HUES6 (cell line): ENCODE data around the gene AGRN.
"Not testable (repeated sequence)": the region's sequence is repeated elsewhere in the genome, so short reads cannot be mapped to it uniquely, and the experiment has no call there.

Source experiments
- H3K27ac ChIP-seq: 2 replicates; pipeline ENCODE4 v1.7.0; 2013; ENCODE audit warnings: low read depth, mild to moderate bottlenecking, low read length, inconsistent platforms
- H3K27me3 ChIP-seq: 2 replicates; pipeline ENCODE4 v1.6.1; 2013; ENCODE audit warnings: low read length; ENCODE audit not compliant: control insufficient read depth, insufficient read depth
- H3K36me3 ChIP-seq: 2 replicates; pipeline ENCODE4 v1.6.1; 2013; ENCODE audit warnings: low read length; ENCODE audit not compliant: control insufficient read depth, insufficient read depth
- H3K4me1 ChIP-seq: 2 replicates; pipeline ENCODE4 v1.6.1; 2013; ENCODE audit warnings: low read length; ENCODE audit not compliant: control insufficient read depth, insufficient read depth
- H3K4me3 ChIP-seq: 2 replicates; pipeline ENCODE4 v1.5.1; 2013; ENCODE audit warnings: low read depth, low read length
- H3K9ac ChIP-seq: one replicate; pipeline ENCODE4 v1.6.1; 2013; ENCODE audit warnings: mild to moderate bottlenecking, low read length
- H3K9me3 ChIP-seq: 2 replicates; pipeline ENCODE4 v1.6.1; 2013; ENCODE audit warnings: low read depth, low read length; ENCODE audit not compliant: control insufficient read depth, insufficient read depth

AGRN gene

DNA sequence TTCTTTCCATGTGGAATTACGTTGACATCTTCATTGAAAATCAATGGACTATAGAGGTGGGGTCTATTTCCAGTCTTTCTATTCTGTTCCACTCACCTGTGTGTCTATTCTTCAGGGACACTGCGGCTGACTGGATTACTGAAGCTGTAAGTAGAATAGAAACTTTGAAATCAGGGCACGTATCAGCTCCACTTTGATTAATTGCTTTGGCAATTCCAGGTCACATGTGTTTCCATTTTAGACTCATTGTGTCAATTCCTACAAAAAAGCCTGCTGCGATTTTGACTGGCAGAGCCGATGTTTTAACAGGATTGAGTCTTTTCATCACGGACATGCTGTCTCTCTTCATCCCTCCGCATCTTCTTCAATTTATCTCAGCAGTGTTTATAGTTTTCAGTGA is 75.1 kb downstream of the AGRN start:
- Histone ChIP-seq H3K4me1 (no peaks in the 10 kb centered on the region), H3K27ac (no peak overlapping the region), H3K27me3 (no peaks in the 10 kb centered on the region), H3K9me3 (peaks cover 22% of the 10 kb centered on the region), H3K4me3 (no peak overlapping the region), H3K36me3 (no peaks in the 10 kb centered on the region), H3K9ac (no peak overlapping the region)

DNA sequence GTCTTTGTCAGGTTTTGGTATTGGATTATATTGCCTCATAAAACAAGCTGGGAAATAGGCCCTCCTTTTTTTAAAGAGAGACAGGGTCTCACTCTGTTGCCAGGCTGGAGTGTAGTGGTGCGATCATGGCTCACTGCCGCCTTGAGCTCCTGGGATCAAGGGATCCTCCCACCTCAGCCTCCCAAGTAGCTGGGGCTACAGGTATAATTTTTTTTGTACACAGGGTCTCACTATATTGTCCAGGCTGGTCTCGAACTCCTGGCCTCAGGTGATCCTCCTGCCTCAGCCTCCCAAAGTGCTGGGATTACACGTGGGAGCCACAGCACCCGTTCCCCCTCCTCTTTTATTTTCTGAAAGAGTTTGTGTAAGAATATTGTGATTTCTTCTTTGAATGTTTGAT is 76.2 kb downstream of the AGRN start:
- not testable (repeated sequence) for H3K9ac ChIP-seq, H3K4me1 ChIP-seq, H3K27me3 ChIP-seq, H3K27ac ChIP-seq, H3K4me3 ChIP-seq, H3K36me3 ChIP-seq
- H3K9me3 ChIP-seq: peaks cover 24% of the 10 kb centered on the region

DNA sequence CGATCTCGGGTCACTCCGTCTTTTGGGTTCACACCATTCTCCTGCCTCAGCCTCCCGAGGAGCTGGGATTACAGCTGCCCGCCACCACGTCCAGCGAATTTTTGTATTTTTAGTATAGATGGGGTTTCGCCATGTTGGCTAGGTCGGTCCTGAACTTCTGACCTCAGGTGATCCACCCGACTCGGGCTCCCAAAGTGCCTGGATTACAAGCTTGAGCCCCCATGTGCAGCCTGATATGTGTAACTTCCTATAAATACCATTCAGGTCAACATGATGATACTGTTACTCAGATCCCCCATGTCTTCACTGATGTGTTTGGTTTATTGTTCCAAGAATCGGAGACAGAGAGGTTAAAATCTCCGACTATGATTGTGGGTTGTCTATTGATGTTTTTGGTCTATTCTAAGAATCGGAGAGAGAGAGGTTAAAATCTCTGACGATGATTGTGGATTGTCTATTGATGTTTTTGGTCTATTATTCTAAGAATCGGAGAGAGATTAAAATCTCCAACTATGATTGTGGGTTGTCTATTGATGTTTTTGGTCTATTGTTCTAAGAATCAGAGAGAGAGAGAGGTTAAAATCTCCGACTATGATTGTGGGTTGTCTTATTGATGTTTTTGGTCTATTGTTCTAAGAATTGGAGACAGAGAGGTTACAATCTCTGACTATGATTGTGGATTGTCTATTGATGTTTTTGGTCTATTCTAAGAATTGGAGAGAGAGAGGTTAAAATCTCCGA is 78.9 kb downstream of the AGRN start:
- Histone ChIP-seq H3K9ac (no peak overlapping the region), H3K4me3 (no peak overlapping the region), H3K36me3 (no peaks in the 10 kb centered on the region), H3K27me3 (no peaks in the 10 kb centered on the region), H3K4me1 (no peaks in the 10 kb centered on the region), H3K27ac (no peak overlapping the region), H3K9me3 (peaks cover 27% of the 10 kb centered on the region)

DNA sequence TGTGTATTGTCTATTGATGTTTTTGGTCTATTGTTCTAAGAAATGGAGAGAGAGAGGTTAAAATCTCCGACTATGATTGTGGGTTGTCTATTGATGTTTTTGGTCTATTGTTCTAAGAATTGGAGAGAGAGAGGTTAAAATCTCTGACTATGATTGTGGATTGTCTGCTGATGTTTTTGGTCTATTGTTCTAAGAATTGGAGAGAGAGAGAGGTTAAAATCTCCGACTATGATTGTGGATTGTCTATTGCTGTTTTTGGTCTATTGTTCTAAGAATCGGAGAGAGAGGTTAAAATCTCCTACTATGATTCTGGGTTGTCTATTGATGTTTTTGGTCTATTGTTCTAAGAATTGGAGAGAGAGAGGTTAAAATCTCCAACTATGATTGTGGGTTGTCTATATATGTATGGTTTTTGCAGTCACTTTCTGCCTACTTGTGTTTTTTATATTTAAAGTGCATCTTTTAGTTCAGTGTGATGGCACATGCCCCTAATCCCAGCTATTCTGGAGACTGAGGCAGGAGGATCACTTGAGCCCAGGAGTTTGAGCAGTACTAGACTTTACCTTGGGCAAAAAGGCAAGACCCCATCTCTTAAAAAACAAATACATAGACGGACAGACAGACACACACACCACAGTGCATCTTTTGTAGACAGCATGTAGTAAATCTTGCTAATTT is 79.7 kb downstream of the AGRN start:
- Histone ChIP-seq H3K4me1 (no peaks in the 10 kb centered on the region), H3K36me3 (no peaks in the 10 kb centered on the region), H3K4me3 (no peak overlapping the region), H3K9me3 (peaks cover 23% of the 10 kb centered on the region), H3K27me3 (no peaks in the 10 kb centered on the region), H3K27ac (no peak overlapping the region), H3K9ac (no peak overlapping the region)

DNA sequence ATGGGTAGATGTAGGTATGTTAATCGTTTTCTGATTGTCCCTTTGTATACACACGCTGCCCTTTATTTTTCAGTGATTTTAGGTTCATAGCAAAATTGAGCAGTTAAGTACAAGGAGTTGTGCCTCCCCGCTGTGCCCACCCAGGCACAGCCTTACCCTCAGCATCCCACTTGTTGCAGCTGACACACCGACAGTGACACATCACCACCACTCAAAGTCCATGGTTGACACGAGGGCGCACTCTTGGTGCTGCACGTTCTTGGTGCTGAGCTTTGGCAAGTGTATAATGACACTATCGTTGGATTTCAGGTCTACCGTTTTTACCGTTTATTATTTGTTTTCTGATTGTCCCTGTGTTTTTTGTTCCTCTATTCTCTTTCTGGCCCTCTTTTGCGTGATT is 80.4 kb downstream of the AGRN start:
- no peaks in the 10 kb centered on the region for H3K27me3 ChIP-seq
- H3K9ac ChIP-seq: no peak overlapping the region
- no peaks in the 10 kb centered on the region for H3K36me3 ChIP-seq
- H3K27ac ChIP-seq: no peak overlapping the region
- H3K4me1 ChIP-seq: no peaks in the 10 kb centered on the region
- H3K9me3 ChIP-seq: peaks cover 18% of the 10 kb centered on the region; the same call in 1 of the 2 replicates
- H3K4me3 ChIP-seq: no peak overlapping the region

DNA sequence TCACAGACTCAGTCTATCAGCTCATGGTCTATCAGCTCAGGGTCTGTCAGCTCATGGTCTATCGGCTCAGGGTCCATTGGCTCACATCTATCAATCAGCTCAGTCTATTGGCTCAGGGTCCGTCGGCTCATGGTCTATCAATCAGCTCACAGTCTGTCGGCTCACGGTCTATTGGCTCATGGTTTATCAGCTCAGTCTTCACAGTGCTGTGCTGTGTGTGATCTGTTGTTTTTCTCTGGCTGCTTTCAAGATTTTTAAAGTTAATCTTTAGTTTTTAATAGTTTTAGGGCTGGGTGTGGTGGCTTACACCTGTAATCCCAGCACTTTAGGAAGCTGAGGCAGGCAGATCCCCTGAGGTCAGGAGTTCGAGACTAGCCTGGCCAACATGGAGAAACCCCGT is 81.6 kb downstream of the AGRN start:
- no peak overlapping the region for H3K4me3 ChIP-seq
- no peak overlapping the region for H3K9ac ChIP-seq
- no peaks in the 10 kb centered on the region for H3K36me3 ChIP-seq
- no peaks in the 10 kb centered on the region for H3K4me1 ChIP-seq
- H3K27ac ChIP-seq: no peak overlapping the region
- H3K9me3 ChIP-seq: peaks cover 23% of the 10 kb centered on the region
- H3K27me3 ChIP-seq: no peaks in the 10 kb centered on the region

DNA sequence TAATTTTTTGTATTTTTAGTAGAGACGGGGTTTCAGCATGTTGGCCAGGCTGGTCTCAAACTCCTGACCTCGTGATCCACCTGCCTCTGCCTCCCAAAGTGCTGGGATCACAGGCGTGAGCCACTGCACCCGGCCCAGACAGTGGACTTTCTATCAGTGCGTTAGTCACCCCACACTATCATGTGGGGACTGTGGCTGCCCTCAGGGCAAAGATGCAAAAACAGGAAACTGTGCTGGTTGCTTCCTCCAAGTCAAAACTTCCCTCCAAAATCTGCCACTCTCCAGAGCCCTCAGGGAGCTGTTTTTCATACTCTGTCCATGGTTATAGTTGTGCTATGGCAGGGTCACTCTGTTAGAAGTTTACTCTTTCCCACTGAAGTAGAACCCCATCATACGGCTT is 84.2 kb downstream of the AGRN start:
- peaks cover 29% of the 10 kb centered on the region for H3K9me3 ChIP-seq
- H3K9ac ChIP-seq, H3K27me3 ChIP-seq, H3K4me1 ChIP-seq, H3K27ac ChIP-seq, H3K36me3 ChIP-seq, H3K4me3 ChIP-seq: not testable (repeated sequence)
